Testis (tissue), 3 donors: ENCODE data around the gene ICAM2. TPM values are rescaled to one million over a fixed set of nuclear protein-coding genes. Genes with fewer than 3 reads are reported as not detected.

ENCODE experiments used
- DNase-seq: peaks from one replicate; pipeline ENCODE4 v3.0.0-alpha.2; 2019
- H3K27ac ChIP-seq, 2 donors: fragments of 200-600 bp; sonication (generic); one replicate each; pipeline ENCODE4 v1.5.1; 2019
- H3K27me3 ChIP-seq: fragments of 200-600 bp; sonication (generic); one replicate; pipeline ENCODE4 v1.5.1; 2019
- H3K36me3 ChIP-seq: fragments of 200-600 bp; sonication (generic); one replicate; pipeline ENCODE4 v1.5.1; 2017; ENCODE audit warnings: low read depth; ENCODE audit errors: missing control alignments
- H3K4me1 ChIP-seq: fragments of 200-600 bp; sonication (generic); one replicate; pipeline ENCODE4 v1.5.1; 2019
- H3K4me3 ChIP-seq, 2 donors: fragments of 200-600 bp; sonication (generic); one replicate each; pipeline ENCODE4 v1.5.1; 2017 to 2019
- H3K9me3 ChIP-seq: fragments of 200-600 bp; sonication (generic); one replicate; pipeline ENCODE4 v1.5.1; 2017
- POLR2A ChIP-seq: fragments of 450-650 bp; IDR thresholded peaks from one replicate; pipeline ENCODE4 v1.6.1; 2017; ENCODE audit warnings: antibody characterized with exemption, mild to moderate bottlenecking, moderate library complexity
- WGBS, 2 donors: methylation state at CpG; one replicate each; pipeline ENCODE4 v1.1.5; 2018; 5-methylcytosine and 5-hydroxymethylcytosine counted together
- intact Hi-C: fragments of 100-400 bp; cut with DNase I; formaldehyde crosslinking; loops from one replicate; pipeline ENCODE4 v1.15.1; 2023; ENCODE audit warnings: low total_unique reads
- polyA plus RNA-seq: library from polyadenylated mRNA; stranded (reverse); fragments of 350-450 nt; fragmentation: Illumina TruSeq; extraction: RNeasy Lipid Tissue Mini Kit (QIAGEN cat#74804); gene quantifications from one replicate; pipeline ENCODE4 v1.2.3, GENCODE V29; 2014; ENCODE audit warnings: low read depth, low replicate concordance; ENCODE audit not compliant: insufficient read depth
- total RNA-seq, 2 donors: library from RNA; depleted of rRNA; stranded (reverse); fragments of >200 nt; gene quantifications; one replicate each; pipeline ENCODE4 v1.2.3, GENCODE V29; 2016
- TF ChIP-seq, protein P1 (sequence below), 3 experiments: fragments of 450-650 bp in 2 of 3; fragments of 200-600 bp in 1 of 3; sonication (generic) in 1 of 3; IDR thresholded peaks; one replicate each; pipeline ENCODE4 v1.5.1; 2016 to 2019; ENCODE audit warnings: antibody characterized with exemption in 3 of 3, mild to moderate bottlenecking in 2 of 3, moderate library complexity in 1 of 3

Gene ICAM2
- total and polyA plus RNA-seq, 3 donors from 2014 or later = 5.2 to 12.1 (median 11.3) TPM

DNA sequence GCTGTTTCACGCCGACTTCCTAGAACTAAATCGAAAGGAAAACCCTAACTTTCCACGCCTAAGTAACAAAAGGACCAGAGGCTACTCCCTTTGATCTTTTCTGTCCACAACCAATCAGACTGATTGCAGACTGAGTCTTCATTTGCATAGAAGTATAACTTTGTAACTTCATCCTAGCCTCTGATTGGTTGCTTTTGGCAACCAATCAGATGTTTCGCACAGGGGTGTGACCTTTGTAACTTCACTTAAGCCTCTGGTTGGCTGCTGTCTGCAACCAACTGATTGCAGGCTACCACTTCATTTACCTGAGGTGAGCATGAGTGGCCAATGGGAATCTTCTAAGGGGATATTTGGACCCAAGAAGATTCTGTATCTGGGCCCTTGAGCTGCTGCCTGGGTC is 17.4 kb upstream of the ICAM2 start:
- TF ChIP-seq, protein P1, sequence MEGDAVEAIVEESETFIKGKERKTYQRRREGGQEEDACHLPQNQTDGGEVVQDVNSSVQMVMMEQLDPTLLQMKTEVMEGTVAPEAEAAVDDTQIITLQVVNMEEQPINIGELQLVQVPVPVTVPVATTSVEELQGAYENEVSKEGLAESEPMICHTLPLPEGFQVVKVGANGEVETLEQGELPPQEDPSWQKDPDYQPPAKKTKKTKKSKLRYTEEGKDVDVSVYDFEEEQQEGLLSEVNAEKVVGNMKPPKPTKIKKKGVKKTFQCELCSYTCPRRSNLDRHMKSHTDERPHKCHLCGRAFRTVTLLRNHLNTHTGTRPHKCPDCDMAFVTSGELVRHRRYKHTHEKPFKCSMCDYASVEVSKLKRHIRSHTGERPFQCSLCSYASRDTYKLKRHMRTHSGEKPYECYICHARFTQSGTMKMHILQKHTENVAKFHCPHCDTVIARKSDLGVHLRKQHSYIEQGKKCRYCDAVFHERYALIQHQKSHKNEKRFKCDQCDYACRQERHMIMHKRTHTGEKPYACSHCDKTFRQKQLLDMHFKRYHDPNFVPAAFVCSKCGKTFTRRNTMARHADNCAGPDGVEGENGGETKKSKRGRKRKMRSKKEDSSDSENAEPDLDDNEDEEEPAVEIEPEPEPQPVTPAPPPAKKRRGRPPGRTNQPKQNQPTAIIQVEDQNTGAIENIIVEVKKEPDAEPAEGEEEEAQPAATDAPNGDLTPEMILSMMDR (IDR thresholded peaks at IDR 0.05) = no peak
- TF ChIP-seq POLR2A = no peak
- no peaks in the 10 kb centered on the region for H3K9me3 ChIP-seq
- H3K4me3 ChIP-seq = no peak overlapping the region
- H3K27ac ChIP-seq = no peak overlapping the region
- no peaks in the 10 kb centered on the region for H3K27me3 ChIP-seq
- WGBS, 2 donors = 89 to 94% methylated on average over 5 of the region's 5 CpGs
- intact Hi-C loops = no loop called here
- peaks cover 3% of the 10 kb centered on the region for H3K4me1 ChIP-seq
- no peak for DNase-seq
- no peaks in the 10 kb centered on the region for H3K36me3 ChIP-seq

- 76 to 85% methylated on average over 6 of the region's 6 CpGs for WGBS, 2 donors
- no peaks in the 10 kb centered on the region for H3K36me3 ChIP-seq
- no peak for TF ChIP-seq POLR2A
- H3K27me3 ChIP-seq = no peaks in the 10 kb centered on the region
- H3K27ac ChIP-seq = no peak overlapping the region
- H3K4me3 ChIP-seq = no peak overlapping the region
- peaks cover 3% of the 10 kb centered on the region for H3K4me1 ChIP-seq
- intact Hi-C loops = no loop called here
- H3K9me3 ChIP-seq = no peaks in the 10 kb centered on the region
- no peak for DNase-seq
Measured at GRCh38 chr17:64037180-64037579, 16.7 kb upstream of the ICAM2 start.

- intact Hi-C loops = no loop called here
- Histone ChIP-seq H3K36me3 (no peaks in the 10 kb centered on the region), H3K27me3 (no peaks in the 10 kb centered on the region), H3K9me3 (no peaks in the 10 kb centered on the region), H3K27ac (no peak overlapping the region), H3K4me1 (peaks cover 3% of the 10 kb centered on the region), H3K4me3 (no peak overlapping the region)
- TF ChIP-seq, protein P1 (IDR thresholded peaks at IDR 0.05) = no peak
- no peak for TF ChIP-seq POLR2A
- WGBS, 2 donors = 90 to 91% methylated on average over 14 of the region's 14 CpGs
- DNase-seq = no peak
Measured at GRCh38 chr17:64036198-64036922, 15.9 kb upstream of the ICAM2 start.

GRCh38 chr17:64032081-64032480 is 11.6 kb upstream of the ICAM2 start:
- Histone ChIP-seq H3K36me3 (no peaks in the 10 kb centered on the region), H3K4me1 (no peaks in the 10 kb centered on the region), H3K9me3 (no peaks in the 10 kb centered on the region), H3K4me3 (no peak overlapping the region), H3K27me3 (no peaks in the 10 kb centered on the region), H3K27ac (no peak overlapping the region)
- intact Hi-C loops = no loop called here
- WGBS, 2 donors = 90 to 93% methylated on average over 4 of the region's 4 CpGs
- DNase-seq = no peak
- TF ChIP-seq, protein P1 (IDR thresholded peaks at IDR 0.05) = no peak
- TF ChIP-seq POLR2A = no peak

- no peaks in the 10 kb centered on the region for H3K9me3 ChIP-seq
- DNase-seq = peak; percentile 77
- no peaks in the 10 kb centered on the region for H3K4me1 ChIP-seq
- intact Hi-C loops = loop anchor here (5.0 to 10.0 kb wide), 2 partner anchors 103 to 114 kb away; partner anchors contain the start of genes CSHL1, ERN1 and GH1
- H3K27ac ChIP-seq = no peak overlapping the region
- no peak overlapping the region for H3K4me3 ChIP-seq
- 46 to 50% methylated on average over 3 of the region's 3 CpGs for WGBS, 2 donors
- H3K36me3 ChIP-seq = no peaks in the 10 kb centered on the region
- TF ChIP-seq, protein P1 (IDR thresholded peaks at IDR 0.05) = peak; percentile 51 to 79 (median 68)
- no peak for TF ChIP-seq POLR2A
- H3K27me3 ChIP-seq = no peaks in the 10 kb centered on the region
Measured at GRCh38 chr17:64028874-64029464, 8.5 kb upstream of the ICAM2 start.
